RWPE2 (cell line): ENCODE results near the gene THYN1.

Source experiments
- ATAC-seq: fragments of 200-7000 bp; cut with Tn5 transposase; 3 replicates; pipeline ENCODE4 v1.9.1; 2021; ENCODE audit warnings: low read depth
- DNase-seq: peaks from one replicate; pipeline ENCODE4 v3.0.0-alpha.2; 2020; ENCODE audit warnings: low spot score
- H3K27ac ChIP-seq: fragments of 450-650 bp; 2 replicates; pipeline ENCODE4 v1.5.1; 2017; ENCODE audit warnings: mild to moderate bottlenecking; ENCODE audit not compliant: poor library complexity, severe bottlenecking
- H3K27me3 ChIP-seq: fragments of 250-450 bp; sonication (Bioruptor Pico); 2 replicates; pipeline ENCODE4 v1.5.1; 2021; ENCODE audit warnings: mild to moderate bottlenecking, moderate library complexity; ENCODE audit not compliant: insufficient read depth, poor library complexity, severe bottlenecking
- H3K36me3 ChIP-seq: fragments of 250-450 bp; sonication (Bioruptor Pico); 2 replicates; pipeline ENCODE4 v1.5.1; 2020; ENCODE audit warnings: low read depth, mild to moderate bottlenecking, moderate library complexity
- H3K4me1 ChIP-seq: fragments of 250-450 bp; sonication (Bioruptor Pico); 2 replicates; pipeline ENCODE4 v1.5.1; 2021; ENCODE audit warnings: mild to moderate bottlenecking, moderate library complexity; ENCODE audit not compliant: insufficient read depth, poor library complexity, severe bottlenecking
- H3K4me3 ChIP-seq: fragments of 250-450 bp; sonication (Bioruptor Pico); 2 replicates; pipeline ENCODE4 v1.5.1; 2021; ENCODE audit warnings: mild to moderate bottlenecking, moderate library complexity; ENCODE audit not compliant: severe bottlenecking
- H3K9me3 ChIP-seq: fragments of 250-450 bp; sonication (Bioruptor Pico); 2 replicates; pipeline ENCODE4 v1.5.1; 2021; ENCODE audit warnings: mild to moderate bottlenecking, moderate library complexity; ENCODE audit not compliant: severe bottlenecking
- CTCF ChIP-seq: fragments of 450-650 bp; IDR thresholded peaks from one replicate; pipeline ENCODE4 v1.5.1; 2017; ENCODE audit warnings: mild to moderate bottlenecking, moderate library complexity; ENCODE audit not compliant: poor library complexity, severe bottlenecking

THYN1 gene

GRCh38 chr11:134229126-134229790 is 23.9 kb downstream of the THYN1 start:
- DNase-seq, result no peak

GRCh38 chr11:134228625-134229024 is 24.5 kb downstream of the THYN1 start:
- no peaks in the 10 kb centered on the region for H3K27me3 ChIP-seq
- ATAC-seq (no peak), DNase-seq (no peak)
- no peaks in the 10 kb centered on the region for H3K9me3 ChIP-seq
- H3K36me3 ChIP-seq, result no peaks in the 10 kb centered on the region; the same call in 1 of the 2 replicates
- no peak overlapping the region for H3K4me3 ChIP-seq
- H3K27ac ChIP-seq, result no peak overlapping the region
- no peaks in the 10 kb centered on the region for H3K4me1 ChIP-seq
- TF ChIP-seq CTCF, result no peak

More at GRCh38 chr11:134229126-134229790, 23.9 kb downstream of the THYN1 start:
- Histone ChIP-seq H3K4me1 (no peaks in the 10 kb centered on the region), H3K27me3 (no peaks in the 10 kb centered on the region), H3K36me3 (no peaks in the 10 kb centered on the region; the same call in 1 of the 2 replicates), H3K27ac (no peak overlapping the region), H3K9me3 (no peaks in the 10 kb centered on the region), H3K4me3 (no peak overlapping the region)
- no peak for TF ChIP-seq CTCF
- no peak for ATAC-seq

GRCh38 chr11:134226806-134227325 is 26.3 kb downstream of the THYN1 start:
- ATAC-seq (no peak), DNase-seq (no peak)
- Histone ChIP-seq H3K27ac (no peak overlapping the region), H3K4me1 (peaks cover 11% of the 10 kb centered on the region), H3K9me3 (no peaks in the 10 kb centered on the region), H3K36me3 (peaks cover 12% of the 10 kb centered on the region), H3K4me3 (no peak overlapping the region), H3K27me3 (no peaks in the 10 kb centered on the region)
- no peak for TF ChIP-seq CTCF

DNA sequence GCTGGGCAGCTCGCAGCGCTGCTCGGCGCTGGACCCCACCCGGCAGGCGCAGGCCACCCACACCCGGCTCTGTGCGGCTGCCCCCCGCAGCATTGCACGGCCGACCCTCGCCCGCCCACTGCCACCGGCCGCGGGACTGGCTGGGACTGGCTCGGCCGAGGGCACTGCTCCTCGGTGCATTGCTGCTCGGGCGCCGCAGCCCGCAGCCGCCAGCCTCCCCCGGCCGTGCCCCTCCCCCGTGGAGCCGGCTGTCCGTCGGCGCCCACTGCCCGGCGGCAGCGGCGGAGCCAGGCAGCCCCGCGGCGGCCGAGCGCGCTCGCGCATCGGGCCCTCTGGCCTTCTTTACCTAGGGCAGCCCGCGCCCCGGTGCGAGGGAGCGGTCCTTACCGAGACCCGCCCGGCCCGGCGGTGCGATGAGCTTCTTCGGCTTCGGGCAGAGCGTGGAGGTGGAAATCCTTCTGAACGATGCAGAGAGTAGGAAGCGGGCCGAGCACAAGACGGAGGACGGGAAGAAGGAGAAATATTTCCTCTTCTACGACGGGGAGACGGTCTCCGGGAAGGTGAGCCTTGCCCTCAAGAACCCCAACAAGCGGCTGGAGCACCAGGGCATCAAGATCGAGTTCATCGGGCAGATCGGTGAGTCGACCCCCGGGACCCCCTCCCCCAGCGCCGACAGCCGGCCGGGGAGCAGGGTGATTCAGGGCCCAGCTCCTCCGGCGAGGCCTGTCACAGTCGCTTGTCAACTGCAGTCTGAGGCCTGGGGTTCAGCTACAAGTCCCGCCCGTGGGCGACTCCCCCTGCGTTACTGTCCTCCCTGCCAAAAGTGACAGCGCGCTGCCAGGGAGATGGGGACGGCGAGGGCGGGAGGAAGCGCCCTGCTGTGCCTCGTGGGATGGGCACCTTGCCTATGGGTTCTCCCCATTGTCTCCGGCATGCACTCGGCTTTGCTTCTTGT is 28.2 kb downstream of the THYN1 start:
- TF ChIP-seq CTCF, result no peak
- no peaks in the 10 kb centered on the region for H3K27me3 ChIP-seq
- DNase-seq (no peak), ATAC-seq (peak; percentile 18)
- no peaks in the 10 kb centered on the region for H3K9me3 ChIP-seq
- H3K36me3 ChIP-seq, result peaks cover 28% of the 10 kb centered on the region
- H3K4me3 ChIP-seq, result peak overlapping the region; percentile 82
- H3K4me1 ChIP-seq, result peaks cover 11% of the 10 kb centered on the region
- H3K27ac ChIP-seq, result peak overlapping the region; percentile 45
